ENCODE data around the gene TTLL12. TPM values are rescaled to one million over a fixed set of nuclear protein-coding genes. Genes with fewer than 3 reads are reported as not detected.

Gene TTLL12
- total and polyA plus RNA-seq, 4 donors, result 10.8 to 34.3 (median 29.7) TPM

DNA sequence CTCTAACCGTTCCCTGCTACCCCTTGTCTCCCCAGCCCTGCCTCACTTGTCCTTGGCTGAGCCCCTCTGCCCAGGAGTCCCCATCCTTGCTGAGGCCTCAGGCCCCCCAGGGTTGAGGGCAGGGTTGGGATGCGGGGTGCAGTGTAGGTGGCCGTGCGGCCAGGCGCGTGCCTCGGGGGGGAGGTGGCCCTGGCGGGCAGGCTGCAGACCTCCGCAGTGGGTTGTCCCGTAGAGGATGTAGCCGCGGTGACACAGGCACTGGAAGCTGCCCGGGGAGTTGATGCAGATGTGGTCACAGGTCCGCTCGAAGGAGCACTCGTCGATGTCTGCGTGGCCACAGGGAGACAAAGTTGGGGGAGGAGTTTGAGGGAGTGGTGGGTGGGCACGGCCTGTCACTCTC is 41.9 kb upstream of the TTLL12 start:
- whole genome bisulfite sequencing (ENCODE audit: insufficient coverage), result 82% methylated on average over 19 of the region's 19 CpGs
- Histone ChIP-seq H3K4me1 (ENCODE audit: control insufficient read depth, insufficient read depth, low read length) (peaks cover 34% of the 10 kb centered on the region), H3K4me3 (ENCODE audit: low read depth, low read length) (no peak overlapping the region), H3K9me3 (ENCODE audit: control insufficient read depth, insufficient read depth, low read length) (no peaks in the 10 kb centered on the region), H3K27ac (ENCODE audit: low read depth, low read length) (no peak overlapping the region), H3K36me3 (ENCODE audit: control insufficient read depth, insufficient read depth, low read length) (peaks cover 9% of the 10 kb centered on the region), H3K27me3 (ENCODE audit: control insufficient read depth, insufficient read depth, low read length) (no peaks in the 10 kb centered on the region)
- no peak for DNase-seq (ENCODE audit: low read depth in 4 of 6, low spot score in 6 of 6)

DNA sequence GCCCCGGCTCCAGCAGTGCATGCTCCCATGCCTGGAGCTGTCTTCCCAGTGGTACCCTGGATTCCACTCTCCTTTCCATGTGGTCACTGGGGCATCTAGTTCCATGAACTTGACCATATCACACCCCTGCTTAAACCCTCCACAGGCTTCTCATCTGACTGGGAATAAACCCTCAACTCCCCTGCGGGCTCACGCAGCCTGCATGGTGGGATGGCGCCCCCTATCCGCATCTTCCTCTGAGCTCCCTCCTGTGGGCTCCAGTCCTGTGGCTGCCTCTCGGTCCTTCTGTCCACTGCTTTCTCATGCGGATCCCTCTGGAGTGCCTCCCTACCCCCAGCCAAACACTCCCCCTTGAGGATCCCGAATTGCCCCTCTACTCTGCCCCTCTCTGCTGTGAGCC is 41.4 kb upstream of the TTLL12 start:
- no peak for DNase-seq (ENCODE audit: low read depth in 4 of 6, low spot score in 6 of 6)
- Histone ChIP-seq H3K4me1 (ENCODE audit: control insufficient read depth, insufficient read depth, low read length) (peaks cover 32% of the 10 kb centered on the region), H3K27me3 (ENCODE audit: control insufficient read depth, insufficient read depth, low read length) (no peaks in the 10 kb centered on the region), H3K27ac (ENCODE audit: low read depth, low read length) (no peak overlapping the region), H3K4me3 (ENCODE audit: low read depth, low read length) (no peak overlapping the region), H3K9me3 (ENCODE audit: control insufficient read depth, insufficient read depth, low read length) (no peaks in the 10 kb centered on the region), H3K36me3 (ENCODE audit: control insufficient read depth, insufficient read depth, low read length) (peaks cover 9% of the 10 kb centered on the region)
- 64% methylated on average over 8 of the region's 8 CpGs for WGBS (ENCODE audit: insufficient coverage)

DNA sequence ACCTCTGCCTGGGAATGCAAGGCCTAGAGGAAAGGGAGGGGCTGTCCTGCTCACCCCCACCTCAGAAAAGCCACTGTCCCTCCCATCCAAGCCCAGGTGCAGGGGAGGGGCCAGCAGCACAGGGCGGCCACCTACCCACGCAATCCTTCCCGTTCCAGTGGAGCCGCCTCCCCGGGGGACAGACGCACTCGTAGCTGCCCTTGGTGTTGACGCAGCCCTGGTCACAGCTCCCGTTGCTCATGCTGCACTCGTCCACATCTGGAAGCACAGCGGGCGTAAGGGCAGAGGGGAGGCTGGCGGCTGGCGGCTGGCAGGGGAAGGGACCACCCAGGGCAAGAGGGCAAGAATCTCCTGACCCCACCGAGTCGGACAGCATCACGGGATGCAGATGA is 40.3 kb upstream of the TTLL12 start:
- H3K36me3 ChIP-seq (ENCODE audit: control insufficient read depth, insufficient read depth, low read length), result peaks cover 13% of the 10 kb centered on the region
- 64% methylated on average over 17 of the region's 17 CpGs for WGBS (ENCODE audit: insufficient coverage)
- no peak overlapping the region for H3K4me3 ChIP-seq (ENCODE audit: low read depth, low read length)
- no peak overlapping the region for H3K27ac ChIP-seq (ENCODE audit: low read depth, low read length)
- H3K27me3 ChIP-seq (ENCODE audit: control insufficient read depth, insufficient read depth, low read length), result no peaks in the 10 kb centered on the region
- peaks cover 41% of the 10 kb centered on the region for H3K4me1 ChIP-seq (ENCODE audit: control insufficient read depth, insufficient read depth, low read length)
- no peak for DNase-seq (ENCODE audit: low read depth in 4 of 6, low spot score in 6 of 6)
- no peaks in the 10 kb centered on the region for H3K9me3 ChIP-seq (ENCODE audit: control insufficient read depth, insufficient read depth, low read length)

DNA sequence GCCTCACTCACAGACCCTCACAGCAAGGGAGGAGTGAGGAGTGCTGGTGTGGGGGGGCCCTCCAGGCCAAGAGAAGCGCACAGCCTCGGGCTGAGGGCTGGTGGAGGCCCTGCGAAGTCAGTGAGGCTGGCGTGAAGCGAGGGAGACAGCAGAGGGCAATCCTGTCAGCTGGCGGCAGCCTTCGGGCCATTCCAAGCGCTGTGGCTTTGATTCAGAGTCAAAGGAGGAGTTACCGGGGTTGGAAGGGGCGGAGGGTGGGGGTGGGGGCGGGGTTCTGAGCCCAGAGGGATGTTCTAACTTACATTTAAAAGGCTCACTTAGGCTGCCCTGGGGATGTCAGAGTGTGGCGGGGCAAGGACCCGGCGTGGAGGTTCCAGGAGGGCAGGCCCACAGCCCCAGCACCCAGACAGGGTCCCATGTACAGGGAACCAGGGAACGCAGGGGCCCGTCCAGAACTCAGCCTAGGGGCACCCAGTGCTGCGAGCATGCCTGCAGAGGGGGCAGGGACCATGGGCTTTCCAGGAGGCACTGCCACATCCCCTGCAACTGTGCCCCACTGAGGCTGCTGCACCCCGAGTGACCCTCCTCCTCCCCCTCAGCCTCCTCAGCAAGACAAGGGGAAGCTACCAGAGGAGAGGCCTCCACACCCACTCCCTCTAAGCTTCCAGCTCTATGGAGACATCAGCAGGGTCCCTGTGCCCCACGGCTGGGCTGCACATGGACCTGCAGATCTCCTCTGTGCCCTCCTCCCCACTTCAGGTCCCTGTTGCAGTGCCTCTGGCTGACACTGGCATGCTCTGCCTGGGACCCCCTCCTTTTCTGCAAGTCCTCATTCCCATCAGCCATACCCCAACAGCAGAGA is 39.7 kb upstream of the TTLL12 start:
- Histone ChIP-seq H3K27me3 (ENCODE audit: control insufficient read depth, insufficient read depth, low read length) (no peaks in the 10 kb centered on the region), H3K4me1 (ENCODE audit: control insufficient read depth, insufficient read depth, low read length) (peaks cover 42% of the 10 kb centered on the region), H3K36me3 (ENCODE audit: control insufficient read depth, insufficient read depth, low read length) (peaks cover 15% of the 10 kb centered on the region), H3K4me3 (ENCODE audit: low read depth, low read length) (no peak overlapping the region), H3K27ac (ENCODE audit: low read depth, low read length) (no peak overlapping the region), H3K9me3 (ENCODE audit: control insufficient read depth, insufficient read depth, low read length) (no peaks in the 10 kb centered on the region)
- WGBS (ENCODE audit: insufficient coverage), result 23% methylated on average over 16 of the region's 19 CpGs
- peak in 2 of 6 donors; percentile 44 to 51 for DNase-seq (ENCODE audit: low read depth in 4 of 6, low spot score in 6 of 6)

DNA sequence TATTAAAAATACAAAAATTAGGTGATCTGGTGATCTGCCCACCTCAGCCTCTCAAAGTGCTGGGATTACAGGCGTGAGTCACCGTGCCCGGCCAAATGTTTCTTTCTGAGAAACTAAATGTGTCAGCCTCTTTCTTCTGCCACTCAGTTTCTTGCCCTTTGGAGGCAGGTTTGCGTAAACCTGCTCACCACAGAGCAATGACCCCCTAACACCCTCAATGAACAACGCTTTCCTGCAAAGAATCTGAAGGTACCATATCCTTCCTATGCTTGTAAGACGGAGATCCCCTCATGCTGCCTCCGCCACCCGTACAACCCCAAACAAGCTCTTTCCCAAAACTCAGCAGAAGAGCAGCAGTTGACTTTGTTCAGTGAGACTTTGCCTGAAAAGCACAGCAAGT is 38.7 kb upstream of the TTLL12 start:
- H3K4me3 ChIP-seq (ENCODE audit: low read depth, low read length), result no peak overlapping the region
- peaks cover 33% of the 10 kb centered on the region for H3K4me1 ChIP-seq (ENCODE audit: control insufficient read depth, insufficient read depth, low read length)
- WGBS (ENCODE audit: insufficient coverage), result 98% methylated on average over 8 of the region's 8 CpGs
- DNase-seq (ENCODE audit: low read depth in 4 of 6, low spot score in 6 of 6), result no peak
- H3K36me3 ChIP-seq (ENCODE audit: control insufficient read depth, insufficient read depth, low read length), result peaks cover 17% of the 10 kb centered on the region
- no peaks in the 10 kb centered on the region for H3K9me3 ChIP-seq (ENCODE audit: control insufficient read depth, insufficient read depth, low read length)
- H3K27me3 ChIP-seq (ENCODE audit: control insufficient read depth, insufficient read depth, low read length), result no peaks in the 10 kb centered on the region
- no peak overlapping the region for H3K27ac ChIP-seq (ENCODE audit: low read depth, low read length)

DNA sequence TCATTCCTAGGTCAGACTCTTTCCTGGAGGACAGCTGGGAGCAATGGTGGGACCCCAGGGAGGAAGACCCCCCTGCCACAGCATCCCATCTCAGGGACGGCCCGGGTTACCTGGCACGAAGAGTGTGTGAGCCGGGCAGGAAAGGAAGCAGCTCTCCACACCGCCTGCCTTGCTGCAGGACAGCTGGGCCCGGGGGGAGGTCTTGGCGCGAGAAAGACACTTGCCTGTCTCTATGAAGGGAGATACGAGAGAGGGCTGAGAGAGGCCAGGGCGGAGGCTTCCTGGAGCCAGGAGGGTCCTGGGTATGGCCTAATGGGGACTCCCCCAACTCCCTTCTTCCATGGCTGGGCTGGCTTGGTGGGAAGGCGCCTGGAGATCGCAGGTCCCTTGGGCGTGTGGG is 36.1 kb upstream of the TTLL12 start:
- H3K4me3 ChIP-seq (ENCODE audit: low read depth, low read length), result no peak overlapping the region
- H3K27me3 ChIP-seq (ENCODE audit: control insufficient read depth, insufficient read depth, low read length), result no peaks in the 10 kb centered on the region
- H3K36me3 ChIP-seq (ENCODE audit: control insufficient read depth, insufficient read depth, low read length), result peaks cover 23% of the 10 kb centered on the region
- no peak overlapping the region for H3K27ac ChIP-seq (ENCODE audit: low read depth, low read length)
- 93% methylated on average over 3 of the region's 13 CpGs for WGBS (ENCODE audit: insufficient coverage)
- no peaks in the 10 kb centered on the region for H3K9me3 ChIP-seq (ENCODE audit: control insufficient read depth, insufficient read depth, low read length)
- no peak for DNase-seq (ENCODE audit: low read depth in 4 of 6, low spot score in 6 of 6)
- H3K4me1 ChIP-seq (ENCODE audit: control insufficient read depth, insufficient read depth, low read length), result peaks cover 31% of the 10 kb centered on the region

DNA sequence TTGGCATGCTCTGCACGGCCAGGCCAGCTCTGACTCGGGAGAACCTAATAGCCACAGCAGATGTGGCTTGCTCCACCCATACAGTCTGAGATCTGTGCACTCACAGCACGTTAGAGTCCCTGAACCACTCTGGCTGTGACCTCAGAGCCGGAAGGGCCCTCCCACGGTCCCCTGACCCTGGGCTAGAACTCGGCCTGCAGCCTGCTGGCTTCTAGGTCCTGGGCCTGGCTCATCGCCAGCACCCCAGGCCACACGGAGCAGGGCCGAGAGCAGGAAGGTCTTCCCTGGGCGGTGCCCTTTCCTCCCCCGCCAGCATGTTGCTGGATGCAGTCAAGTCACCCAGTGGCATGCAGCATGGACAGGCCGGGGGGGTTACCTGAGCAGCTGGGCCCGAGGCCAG is 35.3 kb upstream of the TTLL12 start:
- Histone ChIP-seq H3K4me3 (ENCODE audit: low read depth, low read length) (no peak overlapping the region), H3K9me3 (ENCODE audit: control insufficient read depth, insufficient read depth, low read length) (no peaks in the 10 kb centered on the region), H3K36me3 (ENCODE audit: control insufficient read depth, insufficient read depth, low read length) (peaks cover 28% of the 10 kb centered on the region), H3K27me3 (ENCODE audit: control insufficient read depth, insufficient read depth, low read length) (no peaks in the 10 kb centered on the region), H3K27ac (ENCODE audit: low read depth, low read length) (no peak overlapping the region), H3K4me1 (ENCODE audit: control insufficient read depth, insufficient read depth, low read length) (peaks cover 24% of the 10 kb centered on the region)
- no peak for DNase-seq (ENCODE audit: low read depth in 4 of 6, low spot score in 6 of 6)
- 63% methylated on average over 13 of the region's 13 CpGs for WGBS (ENCODE audit: insufficient coverage)

DNA sequence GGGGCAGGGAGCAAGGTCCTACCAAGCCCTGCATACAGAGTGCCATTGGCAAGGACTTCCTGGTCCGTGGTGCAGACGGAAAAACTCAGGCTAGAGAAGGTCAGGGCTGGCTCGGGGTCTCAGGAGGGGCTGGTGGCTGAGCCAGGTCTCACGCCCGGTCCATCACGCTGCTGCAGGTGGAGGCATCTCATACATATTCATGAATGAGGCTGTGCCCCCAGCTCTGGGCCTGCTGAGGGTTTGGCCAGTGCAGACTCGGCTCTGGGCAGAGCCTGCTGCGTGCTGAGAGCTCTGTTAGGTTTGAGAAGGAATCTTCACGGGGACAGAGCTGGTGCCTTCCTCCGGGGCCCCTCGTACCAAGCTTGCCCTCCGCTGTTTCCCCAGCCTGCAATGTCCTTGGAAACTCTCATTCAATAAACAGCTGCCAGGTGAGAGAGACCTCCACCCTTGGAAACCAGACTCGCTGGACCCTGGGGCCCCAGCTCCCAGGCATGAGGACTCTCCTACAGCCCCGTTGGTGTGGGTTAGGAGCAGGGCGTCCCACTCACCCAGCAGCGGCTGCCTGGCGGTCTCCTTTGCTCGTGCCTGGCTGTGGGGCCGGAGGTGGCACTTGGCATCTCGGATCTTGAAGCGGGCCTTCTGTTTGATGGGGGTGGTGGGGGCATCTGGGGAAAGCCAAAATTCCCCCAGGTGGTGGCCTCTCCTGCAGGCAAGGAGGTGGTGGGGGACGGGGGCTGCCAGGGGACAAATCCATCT is 33.9 kb upstream of the TTLL12 start:
- Histone ChIP-seq H3K4me1 (ENCODE audit: control insufficient read depth, insufficient read depth, low read length) (peaks cover 12% of the 10 kb centered on the region), H3K9me3 (ENCODE audit: control insufficient read depth, insufficient read depth, low read length) (no peaks in the 10 kb centered on the region), H3K4me3 (ENCODE audit: low read depth, low read length) (no peak overlapping the region), H3K27ac (ENCODE audit: low read depth, low read length) (no peak overlapping the region), H3K27me3 (ENCODE audit: control insufficient read depth, insufficient read depth, low read length) (no peaks in the 10 kb centered on the region), H3K36me3 (ENCODE audit: control insufficient read depth, insufficient read depth, low read length) (peaks cover 28% of the 10 kb centered on the region)
- WGBS (ENCODE audit: insufficient coverage), result 84% methylated on average over 18 of the region's 22 CpGs
- DNase-seq (ENCODE audit: low read depth in 4 of 6, low spot score in 6 of 6), result no peak

DNA sequence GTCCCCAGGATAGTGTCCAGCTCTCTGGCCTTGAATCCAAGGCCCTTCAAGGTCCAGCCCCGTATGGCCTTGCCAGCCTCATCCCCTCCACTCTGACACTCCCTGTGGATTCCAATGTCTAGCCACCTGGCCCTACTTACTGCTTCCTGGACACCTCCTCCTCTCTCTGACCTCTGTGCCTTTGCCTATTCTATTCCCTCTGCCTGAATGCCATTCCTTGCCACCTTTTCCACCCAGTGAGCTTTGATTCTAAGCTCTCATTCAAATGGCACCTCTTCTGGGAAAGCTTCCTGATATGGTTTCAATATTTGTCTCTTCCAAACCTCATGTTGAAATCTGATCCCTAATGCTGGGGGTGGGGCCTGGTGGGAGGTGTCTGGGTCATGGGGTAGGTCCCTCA is 31.9 kb upstream of the TTLL12 start:
- Histone ChIP-seq H3K36me3 (ENCODE audit: control insufficient read depth, insufficient read depth, low read length) (peaks cover 28% of the 10 kb centered on the region), H3K27me3 (ENCODE audit: control insufficient read depth, insufficient read depth, low read length) (no peaks in the 10 kb centered on the region), H3K4me1 (ENCODE audit: control insufficient read depth, insufficient read depth, low read length) (peaks cover 12% of the 10 kb centered on the region), H3K4me3 (ENCODE audit: low read depth, low read length) (no peak overlapping the region), H3K27ac (ENCODE audit: low read depth, low read length) (no peak overlapping the region), H3K9me3 (ENCODE audit: control insufficient read depth, insufficient read depth, low read length) (no peaks in the 10 kb centered on the region)
- WGBS (ENCODE audit: insufficient coverage), result 91% methylated on average over 1 of the region's 1 CpG
- no peak for DNase-seq (ENCODE audit: low read depth in 4 of 6, low spot score in 6 of 6)

All from spinal cord (tissue), 10 donors.